Gastrocnemius medialis (tissue), 4 donors: ENCODE data around the gene SHANK1. TPM values are rescaled to one million over a fixed set of nuclear protein-coding genes. Genes with fewer than 3 reads are reported as not detected.

ENCODE experiments used
- ATAC-seq, 2 donors: fragments of 150-250 bp; one replicate each; pipeline ENCODE4 v1.9.1; 2016
- DNase-seq, 2 donors: peaks; one replicate each; pipeline ENCODE4 v3.0.0-alpha.2; 2019
- H3K27ac ChIP-seq, 4 donors: fragments of 200-600 bp; sonication (generic); 1 replicate in 1 of 4; 2 replicates in 3 of 4; pipeline ENCODE4 v1.5.1; 2016 to 2018; ENCODE audit warnings: mild to moderate bottlenecking in 2 of 4, moderate library complexity in 1 of 4
- H3K27me3 ChIP-seq, 3 donors: fragments of 200-600 bp; sonication (generic) in 2 of 3; 1 replicate in 1 of 3; 2 replicates in 2 of 3; pipeline versions ENCODE4 v1.5.1 to v1.6.0; 2016 to 2019; ENCODE audit warnings: mild to moderate bottlenecking in 1 of 3, moderate library complexity in 1 of 3
- H3K36me3 ChIP-seq, 2 donors: fragments of 200-600 bp; sonication (generic) in 1 of 2; one replicate each; pipeline ENCODE4 v1.5.1; 2017 to 2018
- H3K4me1 ChIP-seq, 2 donors: fragments of 200-600 bp; sonication (generic) in 1 of 2; one replicate each; pipeline ENCODE4 v1.5.1; 2016 to 2017; ENCODE audit warnings: mild to moderate bottlenecking in 2 of 2
- H3K4me3 ChIP-seq, 4 donors: fragments of 200-600 bp; sonication (generic) in 3 of 4; 1 replicate in 1 of 4; 2 replicates in 3 of 4; pipeline ENCODE4 v1.5.1; 2016 to 2019; ENCODE audit warnings: mild to moderate bottlenecking in 2 of 4
- H3K9me3 ChIP-seq, 3 donors: fragments of 200-600 bp; sonication (generic) in 2 of 3; 1 replicate in 1 of 3; 2 replicates in 2 of 3; pipeline ENCODE4 v1.5.1; 2016 to 2019
- CTCF ChIP-seq, 5 experiments: fragments of 450-650 bp in 3 of 5; fragments of 200-600 bp in 2 of 5; sonication (generic) in 2 of 5; IDR thresholded peaks in 4 of 5; conservative IDR thresholded peaks in 1 of 5; 1 replicate in 4 of 5; 2 replicates in 1 of 5; pipeline ENCODE4 v1.5.1; 2016 to 2019; ENCODE audit warnings: antibody characterized with exemption in 5 of 5, mild to moderate bottlenecking in 3 of 5, moderate library complexity in 3 of 5
- POLR2A ChIP-seq, 2 donors: fragments of 450-650 bp; IDR thresholded peaks; one replicate each; pipeline ENCODE4 v1.6.1; 2017; ENCODE audit warnings: antibody characterized with exemption in 2 of 2, mild to moderate bottlenecking in 2 of 2, moderate library complexity in 2 of 2
- in situ Hi-C, 4 donors: fragments of 200-750 bp; cut with MboI; loops; one replicate each; pipeline versions ENCODE4 v1.15.0 to v1.8.0; 2017; ENCODE audit warnings: low sequenced_read_pairs in 4 of 4
- intact Hi-C: fragments of 100-400 bp; cut with DNase I; formaldehyde crosslinking; loops from one replicate; pipeline ENCODE4 v1.15.1; 2023; ENCODE audit warnings: low total_unique reads
- total RNA-seq, 4 donors: library from RNA; depleted of rRNA; stranded (reverse); fragments of >200 nt; gene quantifications; one replicate each; pipeline versions ENCODE4 v1.1.0 to v1.2.3, GENCODE V29; 2016

Gene SHANK1
- total RNA-seq, 4 donors from 2014 or later = 0.68 TPM; not detected in 3

GRCh38 chr19:50647879-50648615, 71.6 kb downstream of the SHANK1 start:
- Histone ChIP-seq H3K4me1 (no peaks in the 10 kb centered on the region), H3K9me3 (no peaks in the 10 kb centered on the region), H3K27me3 (peaks cover 0 to 8% (median 0%) of the 10 kb centered on the region in 3 donors), H3K27ac (no peak overlapping the region), H3K36me3 (no peaks in the 10 kb centered on the region), H3K4me3 (no peak overlapping the region)
- TF ChIP-seq CTCF (IDR thresholded peaks at IDR 0.05 in 4 of 5, conservative IDR thresholded peaks at IDR 0.05 in 1 of 5) (no peak), POLR2A (IDR thresholded peaks at IDR 0.05) (no peak)
- in situ Hi-C loops = loop anchor here in 1 of 4 donors (25.0 kb wide), 1 partner anchor 561 kb away; no protein-coding TSS in a partner anchor
- ATAC-seq (no peak), DNase-seq (no peak)
- intact Hi-C loops = no loop called here

DNA sequence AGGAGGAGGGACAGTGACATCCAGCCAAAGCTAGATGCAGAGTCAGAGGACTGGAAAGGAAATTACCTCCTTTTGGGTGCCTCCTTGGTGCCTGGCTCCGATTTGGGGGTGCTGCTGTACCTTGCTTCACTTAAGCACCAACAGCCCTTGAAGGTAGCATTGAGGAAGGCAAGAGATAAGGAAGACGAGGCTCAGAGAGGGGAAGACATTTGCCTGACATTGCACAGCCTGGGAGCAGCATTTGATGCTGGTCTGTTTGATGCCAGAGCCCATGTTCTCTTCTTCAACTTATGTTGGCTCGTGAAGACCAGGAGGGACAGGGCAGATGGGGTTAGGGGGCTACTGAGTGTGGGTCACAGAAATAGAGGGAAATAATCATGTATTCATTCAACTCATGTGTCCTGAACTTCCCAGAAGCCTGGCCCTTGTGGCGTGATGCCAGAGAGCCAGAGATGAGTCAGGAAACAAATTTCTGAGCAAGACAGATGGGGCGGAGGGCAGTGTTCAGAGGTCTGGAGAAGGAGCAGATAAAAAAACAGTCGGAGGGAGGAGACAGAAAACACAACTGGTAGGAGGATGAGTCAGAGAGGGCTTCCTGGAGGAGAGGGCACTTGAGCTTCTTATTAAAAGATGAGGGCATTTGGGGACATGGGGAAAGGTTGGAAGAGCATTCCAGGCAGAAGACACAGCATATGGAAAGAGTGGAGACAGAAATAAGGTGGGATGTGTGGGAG, 73.4 kb downstream of the SHANK1 start:
- DNase-seq (no peak), ATAC-seq (no peak)
- Histone ChIP-seq H3K4me1 (no peaks in the 10 kb centered on the region), H3K9me3 (no peaks in the 10 kb centered on the region), H3K4me3 (no peak overlapping the region), H3K27me3 (peaks cover 0 to 4% (median 3%) of the 10 kb centered on the region in 3 donors), H3K27ac (no peak overlapping the region), H3K36me3 (no peaks in the 10 kb centered on the region)
- TF ChIP-seq CTCF (IDR thresholded peaks at IDR 0.05 in 4 of 5, conservative IDR thresholded peaks at IDR 0.05 in 1 of 5) (no peak), POLR2A (IDR thresholded peaks at IDR 0.05) (no peak)
- in situ Hi-C loops = loop anchor here in 1 of 4 donors (25.0 kb wide), 1 partner anchor 559 kb away; no protein-coding TSS in a partner anchor
- intact Hi-C loops = no loop called here

DNA sequence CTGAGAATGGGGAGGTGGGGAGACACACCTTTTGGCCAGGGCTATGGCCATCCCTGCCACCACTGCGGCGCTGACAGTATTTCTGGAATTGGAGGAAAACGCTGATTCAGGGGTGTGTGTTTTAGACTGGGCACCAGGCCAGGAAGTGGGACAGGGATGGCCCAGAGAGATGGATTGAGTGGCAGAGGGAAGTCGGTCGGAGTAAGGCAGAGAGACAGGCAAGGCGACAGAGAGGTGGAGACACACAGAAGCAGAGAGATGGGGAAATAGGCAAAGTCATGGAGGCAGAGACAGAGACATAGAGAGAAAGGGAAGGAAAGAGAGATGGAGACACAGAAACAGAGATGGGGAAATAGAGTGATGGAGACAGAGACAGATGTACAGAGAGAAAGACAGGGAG, 74.5 kb downstream of the SHANK1 start:
- ATAC-seq (no peak), DNase-seq (no peak)
- intact Hi-C loops = no loop called here
- Histone ChIP-seq H3K27me3 (peaks cover 8 to 12% (median 12%) of the 10 kb centered on the region in 3 donors), H3K36me3 (no peaks in the 10 kb centered on the region), H3K27ac (no peak overlapping the region), H3K9me3 (no peaks in the 10 kb centered on the region), H3K4me3 (no peak overlapping the region), H3K4me1 (no peaks in the 10 kb centered on the region)
- no peak for TF ChIP-seq CTCF (IDR thresholded peaks at IDR 0.05 in 4 of 5, conservative IDR thresholded peaks at IDR 0.05 in 1 of 5)
- no peak for TF ChIP-seq POLR2A (IDR thresholded peaks at IDR 0.05)
- in situ Hi-C loops = loop anchor here in 1 of 4 donors (25.0 kb wide), 1 partner anchor 558 kb away; no protein-coding TSS in a partner anchor

- in situ Hi-C loops = loop anchor here in 1 of 4 donors (25.0 kb wide), 1 partner anchor 557 kb away; no protein-coding TSS in a partner anchor
- ATAC-seq = no peak
Observed at GRCh38 chr19:50644315-50644915, 75.2 kb downstream of the SHANK1 start.

More at GRCh38 chr19:50644315-50644915, 75.2 kb downstream of the SHANK1 start:
- Histone ChIP-seq H3K27ac (no peak overlapping the region), H3K4me1 (no peaks in the 10 kb centered on the region), H3K27me3 (peaks cover 11 to 18% (median 14%) of the 10 kb centered on the region in 3 donors), H3K9me3 (no peaks in the 10 kb centered on the region), H3K36me3 (no peaks in the 10 kb centered on the region), H3K4me3 (no peak overlapping the region)
- TF ChIP-seq POLR2A (IDR thresholded peaks at IDR 0.05) (no peak), CTCF (IDR thresholded peaks at IDR 0.05 in 4 of 5, conservative IDR thresholded peaks at IDR 0.05 in 1 of 5) (no peak)
- DNase-seq = no peak
- intact Hi-C loops = no loop called here
